Endodermal cell (in vitro differentiated cells): ENCODE data around the gene PIGS. TPM values are rescaled to one million over a fixed set of nuclear protein-coding genes. Genes with fewer than 3 reads are reported as not detected.

Experiments
- DNase-seq: peaks from one replicate; pipeline ENCODE4 v3.0.0-alpha.2; 2017
- H3K27ac ChIP-seq: 2 replicates; pipeline ENCODE4 v1.5.1; 2013; ENCODE audit warnings: mild to moderate bottlenecking, low read depth, low read length, moderate library complexity
- H3K27me3 ChIP-seq: 2 replicates; pipeline ENCODE4 v1.6.1; 2013; ENCODE audit warnings: mild to moderate bottlenecking, low read length, moderate library complexity; ENCODE audit not compliant: insufficient read depth, control insufficient read depth, poor library complexity, severe bottlenecking
- H3K36me3 ChIP-seq: 2 replicates; pipeline ENCODE4 v1.7.0; 2013; ENCODE audit warnings: mild to moderate bottlenecking, low read length, moderate library complexity; ENCODE audit not compliant: control insufficient read depth, insufficient read depth
- H3K4me1 ChIP-seq: one replicate; pipeline ENCODE4 v1.7.0; 2013; ENCODE audit warnings: low read length; ENCODE audit not compliant: control insufficient read depth, insufficient read depth
- H3K4me3 ChIP-seq: 2 replicates; pipeline ENCODE4 v1.5.1; 2013; ENCODE audit warnings: mild to moderate bottlenecking, low read length, moderate library complexity
- H3K9ac ChIP-seq: 2 replicates; pipeline ENCODE4 v1.6.1; 2013; ENCODE audit warnings: mild to moderate bottlenecking, low read length, moderate library complexity; ENCODE audit not compliant: poor library complexity, severe bottlenecking; ENCODE audit errors: extremely low read depth
- H3K9me3 ChIP-seq: 2 replicates; pipeline ENCODE4 v1.6.1; 2013; ENCODE audit warnings: mild to moderate bottlenecking, low read length, moderate library complexity; ENCODE audit not compliant: control insufficient read depth
- H3K27ac Mint-ChIP-seq: 2 replicates; pipeline ENCODE4 v1.8.0; 2020; ENCODE audit warnings: mixed read lengths
- H3K27me3 Mint-ChIP-seq: 2 replicates; pipeline ENCODE4 v1.8.0; 2021; ENCODE audit warnings: mild to moderate bottlenecking, mixed read lengths; ENCODE audit not compliant: insufficient read depth
- H3K36me3 Mint-ChIP-seq: 2 replicates; pipeline ENCODE4 v1.8.0; 2020; ENCODE audit warnings: low read depth, mixed read lengths
- H3K4me1 Mint-ChIP-seq: 2 replicates; pipeline ENCODE4 v1.8.0; 2020; ENCODE audit warnings: mixed read lengths
- H3K4me3 Mint-ChIP-seq: 2 replicates; pipeline ENCODE4 v1.8.0; 2020; ENCODE audit warnings: mild to moderate bottlenecking, moderate library complexity, mixed read lengths
- H3K9me3 Mint-ChIP-seq: 2 replicates; pipeline ENCODE4 v1.8.0; 2020; ENCODE audit warnings: mild to moderate bottlenecking, mixed read lengths
- CTCF ChIP-seq: fragments of 200-600 bp; sonication (generic); conservative IDR thresholded peaks from 2 replicates; pipeline ENCODE4 v1.5.0; 2021; ENCODE audit warnings: antibody characterized with exemption, mild to moderate bottlenecking
- WGBS, 2 experiments: methylation state at CpG; one replicate each; pipeline versions ENCODE4 v1.1.5 to v1.1.7; 2013; ENCODE audit warnings: missing lambda C conversion rate in 2 of 2, mixed read lengths in 1 of 2; ENCODE audit not compliant: insufficient coverage in 1 of 2, insufficient read length in 1 of 2; 5-methylcytosine and 5-hydroxymethylcytosine counted together
- total RNA-seq, 2 donors: library from RNA; stranded (reverse); fragmentation: NEBNext Ultra II Directional in 1 of 2; extraction: Animal tissue kit (Norgen Biotek cat#: 25700) in 1 of 2; gene quantifications; 2 replicates in 1 of 2; 3 replicates in 1 of 2; pipeline ENCODE4 v1.2.1, GENCODE V29; 2021

The PIGS gene
- total RNA-seq, 2 donors from 2014 or later = 34.9 to 43.0 TPM

DNA sequence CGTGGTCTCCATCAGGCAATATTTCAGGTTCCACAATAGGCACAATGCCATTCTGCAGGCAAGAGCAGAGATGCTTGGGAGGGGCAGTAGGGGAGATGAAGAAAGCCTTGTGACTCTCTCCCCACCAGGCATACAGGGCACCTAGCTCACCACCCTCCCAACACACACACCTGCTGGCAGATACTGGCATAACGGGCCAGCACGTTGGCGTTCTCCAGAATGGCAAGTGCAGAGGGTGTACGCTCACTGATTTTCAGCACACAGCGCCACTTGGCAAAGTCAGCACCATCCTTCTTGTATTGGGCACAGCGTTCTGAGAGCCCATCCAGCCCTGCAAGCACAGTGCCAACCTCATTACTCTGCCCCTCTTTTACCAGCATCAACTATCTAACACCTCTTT is 3.2 kb upstream of the PIGS start:
- H3K27ac Mint-ChIP-seq = no peak overlapping the region

GRCh38 chr17:28573966-28574480 is 2.7 kb upstream of the PIGS start:
- Histone ChIP-seq H3K27ac (no peak overlapping the region), H3K9me3 (no peaks in the 10 kb centered on the region), H3K4me1 (no peaks in the 10 kb centered on the region), H3K9ac (no peak overlapping the region), H3K27me3 (peaks cover 4% of the 10 kb centered on the region), H3K4me3 (no peak overlapping the region), H3K36me3 (peaks cover 19% of the 10 kb centered on the region)
- DNase-seq = peak; percentile 28
- Mint-ChIP-seq H3K4me3 (no peak overlapping the region), H3K4me1 (peaks cover 22% of the 10 kb centered on the region), H3K9me3 (no peaks in the 10 kb centered on the region), H3K27me3 (peaks cover 25% of the 10 kb centered on the region), H3K27ac (no peak overlapping the region), H3K36me3 (peaks cover 29% of the 10 kb centered on the region)
- WGBS, 2 experiments = 87 to 91% methylated on average over 5 to 6 of the region's 6 CpGs
- no peak for TF ChIP-seq CTCF

More for the DNA sequence above, 3.2 kb upstream of the PIGS start:
- no peak overlapping the region for H3K9ac ChIP-seq
- TF ChIP-seq CTCF = peak; percentile 47
- WGBS, 2 experiments = 93 to 95% methylated on average over 3 to 7 of the region's 7 CpGs
- Mint-ChIP-seq H3K4me1 (peaks cover 22% of the 10 kb centered on the region), H3K27me3 (peaks cover 25% of the 10 kb centered on the region), H3K9me3 (no peaks in the 10 kb centered on the region), H3K36me3 (peaks cover 32% of the 10 kb centered on the region), H3K4me3 (no peak overlapping the region)
- peaks cover 4% of the 10 kb centered on the region for H3K27me3 ChIP-seq
- no peaks in the 10 kb centered on the region for H3K9me3 ChIP-seq
- no peak overlapping the region for H3K4me3 ChIP-seq
- DNase-seq = peak; percentile 62
- no peak overlapping the region for H3K27ac ChIP-seq
- H3K4me1 ChIP-seq = no peaks in the 10 kb centered on the region
- H3K36me3 ChIP-seq = peaks cover 24% of the 10 kb centered on the region

DNA sequence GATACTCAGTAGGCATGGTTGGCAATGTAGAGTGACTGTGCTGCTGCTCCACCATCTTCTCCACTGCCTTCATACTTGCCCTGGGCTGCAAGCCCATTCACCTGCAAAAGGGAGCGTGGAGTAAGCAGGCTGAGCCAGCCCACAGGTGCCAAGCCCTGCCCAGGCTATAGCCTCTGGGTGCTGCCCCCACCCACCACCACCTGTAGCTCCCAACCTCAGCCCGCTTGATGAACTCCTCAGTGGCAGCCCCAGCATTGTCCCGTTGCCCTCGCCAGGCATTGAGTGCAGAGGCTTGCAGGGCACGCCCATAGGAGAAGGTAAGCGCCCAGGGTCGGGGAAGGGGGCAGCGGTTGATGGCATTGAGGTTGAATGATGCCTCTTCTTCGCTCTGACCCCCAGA is 2.2 kb upstream of the PIGS start:
- H3K36me3 ChIP-seq = peaks cover 14% of the 10 kb centered on the region
- WGBS, 2 experiments = 92 to 93% methylated on average over 8 to 9 of the region's 9 CpGs
- H3K9me3 Mint-ChIP-seq = no peaks in the 10 kb centered on the region
- no peak overlapping the region for H3K4me3 ChIP-seq
- H3K36me3 Mint-ChIP-seq = peaks cover 26% of the 10 kb centered on the region
- no peak overlapping the region for H3K27ac ChIP-seq
- no peak overlapping the region for H3K4me3 Mint-ChIP-seq
- H3K27me3 Mint-ChIP-seq = peaks cover 25% of the 10 kb centered on the region
- peaks cover 4% of the 10 kb centered on the region for H3K27me3 ChIP-seq
- no peak for TF ChIP-seq CTCF
- H3K9ac ChIP-seq = no peak overlapping the region
- no peak overlapping the region for H3K27ac Mint-ChIP-seq
- H3K4me1 Mint-ChIP-seq = peaks cover 22% of the 10 kb centered on the region
- no peaks in the 10 kb centered on the region for H3K4me1 ChIP-seq
- no peaks in the 10 kb centered on the region for H3K9me3 ChIP-seq
- DNase-seq = peak; percentile 26
